ENCODE data around the gene TMEM234.

- TF ChIP-seq EZH2 (IDR thresholded peaks at IDR 0.05; ENCODE audit: low read length, unreplicated experiment) = no peak
- no peak for TF ChIP-seq CTCF (conservative IDR thresholded peaks at IDR 0.05; ENCODE audit: low read depth, low read length)
- TF ChIP-seq EZH2phosphoT487 (IDR thresholded peaks at IDR 0.05; ENCODE audit: borderline replicate concordance, low read length) = no peak
These were observed 573 bp downstream of the TMEM234 start for GRCh38 chr1:32221581-32221979.
